ENCODE measurements around the gene CEP350. TPM values are rescaled to one million over a fixed set of nuclear protein-coding genes. Genes with fewer than 3 reads are reported as not detected.

The CEP350 gene
- total and polyA plus RNA-seq, 7 donors = 3.2 to 67.6 (median 45.2) TPM

- no peaks in the 10 kb centered on the region for H3K9me3 ChIP-seq
- H3K4me3 ChIP-seq = no peak overlapping the region
- H3K27ac ChIP-seq = no peak overlapping the region
- intact Hi-C loops (cut with DNase I) = no loop called here
- no peak for DNase-seq
- TF ChIP-seq CTCF (IDR thresholded peaks at IDR 0.05) (no peak), POLR2A (IDR thresholded peaks at IDR 0.05) (no peak), POLR2AphosphoS5 (IDR thresholded peaks at IDR 0.05) (no peak), EP300 (IDR thresholded peaks at IDR 0.05) (no peak)
- no peaks in the 10 kb centered on the region for H3K27me3 ChIP-seq
- H3K4me1 ChIP-seq = no peaks in the 10 kb centered on the region
- peaks cover 16 to 91% (median 35%) of the 10 kb centered on the region in 4 donors for H3K36me3 ChIP-seq
- WGBS, 2 donors = 94 to 96% methylated on average over 4 of the region's 4 CpGs
These were observed 110.8 kb downstream of the CEP350 start for GRCh38 chr1:180065408-180065807.

DNA sequence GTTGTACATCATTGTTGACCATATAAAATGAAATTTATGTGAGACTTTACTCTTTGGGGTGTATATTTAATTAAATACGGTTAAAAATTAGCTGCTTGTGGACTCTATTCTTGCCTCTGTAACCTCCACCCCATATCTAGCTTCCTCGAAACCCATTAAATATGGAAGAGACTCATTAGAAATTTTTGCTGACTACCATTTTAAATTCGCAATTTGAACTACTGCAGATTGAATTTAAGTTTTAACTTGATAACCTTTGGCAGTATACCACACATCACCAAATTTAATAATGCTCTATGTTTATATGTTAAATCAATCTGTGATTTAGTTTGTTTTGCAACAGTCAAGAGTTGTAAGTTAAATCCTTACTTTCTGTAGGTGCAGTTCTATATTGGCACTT, 111.5 kb downstream of the CEP350 start:
- peaks cover 16 to 97% (median 37%) of the 10 kb centered on the region in 4 donors for H3K36me3 ChIP-seq
- H3K9me3 ChIP-seq = no peaks in the 10 kb centered on the region
- no peaks in the 10 kb centered on the region for H3K27me3 ChIP-seq
- WGBS, 2 donors = 65 to 82% methylated on average over 3 of the region's 3 CpGs
- H3K4me3 ChIP-seq = no peak overlapping the region
- H3K27ac ChIP-seq = no peak overlapping the region
- DNase-seq = no peak
- intact Hi-C loops (cut with DNase I) = no loop called here
- TF ChIP-seq CTCF (IDR thresholded peaks at IDR 0.05) (no peak), POLR2A (IDR thresholded peaks at IDR 0.05) (no peak), POLR2AphosphoS5 (IDR thresholded peaks at IDR 0.05) (no peak), EP300 (IDR thresholded peaks at IDR 0.05) (no peak)
- no peaks in the 10 kb centered on the region for H3K4me1 ChIP-seq

DNA sequence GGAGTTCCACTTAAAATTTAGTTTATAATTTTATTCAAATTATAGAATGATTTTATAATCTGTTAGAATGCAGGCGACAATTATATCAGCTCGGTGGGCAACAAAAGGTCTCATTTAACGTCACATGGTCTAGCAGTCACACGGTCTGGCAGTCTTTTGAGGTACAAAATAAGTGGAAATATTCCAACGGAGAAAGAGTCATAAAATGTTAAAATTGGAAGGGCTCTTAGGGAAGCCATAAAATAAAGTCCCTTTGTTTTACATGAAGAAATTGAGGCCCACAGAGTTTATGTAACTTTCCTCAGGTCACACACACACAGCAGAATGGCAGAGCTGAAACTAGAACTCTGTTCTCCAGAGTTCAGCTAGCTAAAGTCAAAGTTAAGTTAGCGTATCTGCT, 115.7 kb downstream of the CEP350 start:
- DNase-seq = no peak
- 91% methylated on average over 6 of the region's 6 CpGs for WGBS, 2 donors
- TF ChIP-seq EP300 (IDR thresholded peaks at IDR 0.05) = no peak
- no peak for TF ChIP-seq CTCF (IDR thresholded peaks at IDR 0.05)
- no peak for TF ChIP-seq POLR2A (IDR thresholded peaks at IDR 0.05)
- no peak for TF ChIP-seq POLR2AphosphoS5 (IDR thresholded peaks at IDR 0.05)
- Histone ChIP-seq H3K27ac (no peak overlapping the region), H3K27me3 (no peaks in the 10 kb centered on the region), H3K9me3 (no peaks in the 10 kb centered on the region), H3K36me3 (peaks cover 10 to 85% (median 28%) of the 10 kb centered on the region in 4 donors), H3K4me1 (no peaks in the 10 kb centered on the region), H3K4me3 (no peak overlapping the region)
- intact Hi-C loops (cut with DNase I) = no loop called here

GRCh38 chr1:180071759-180072158, 117.1 kb downstream of the CEP350 start:
- Histone ChIP-seq H3K27me3 (no peaks in the 10 kb centered on the region), H3K36me3 (peaks cover 12 to 85% (median 31%) of the 10 kb centered on the region in 4 donors), H3K4me1 (no peaks in the 10 kb centered on the region), H3K4me3 (no peak overlapping the region), H3K27ac (no peak overlapping the region), H3K9me3 (no peaks in the 10 kb centered on the region)
- WGBS, 2 donors = 88 to 92% methylated on average over 5 of the region's 5 CpGs
- TF ChIP-seq POLR2AphosphoS5 (IDR thresholded peaks at IDR 0.05) (no peak), EP300 (IDR thresholded peaks at IDR 0.05) (no peak), POLR2A (IDR thresholded peaks at IDR 0.05) (no peak), CTCF (IDR thresholded peaks at IDR 0.05) (no peak)
- DNase-seq = no peak
- intact Hi-C loops (cut with DNase I) = no loop called here

- Histone ChIP-seq H3K9me3 (no peaks in the 10 kb centered on the region), H3K4me3 (no peak overlapping the region), H3K27me3 (no peaks in the 10 kb centered on the region), H3K27ac (no peak overlapping the region), H3K36me3 (peaks cover 14 to 93% (median 28%) of the 10 kb centered on the region in 4 donors), H3K4me1 (no peaks in the 10 kb centered on the region)
- no peak for TF ChIP-seq POLR2AphosphoS5 (IDR thresholded peaks at IDR 0.05)
- TF ChIP-seq EP300 (IDR thresholded peaks at IDR 0.05) = no peak
- no peak for TF ChIP-seq POLR2A (IDR thresholded peaks at IDR 0.05)
- TF ChIP-seq CTCF (IDR thresholded peaks at IDR 0.05) = no peak
- intact Hi-C loops (cut with DNase I) = no loop called here
- WGBS, 2 donors = 94 to 97% methylated on average over 1 of the region's 1 CpG
- no peak for DNase-seq
These were observed 125.8 kb downstream of the CEP350 start for GRCh38 chr1:180080439-180080838.
